ENCODE results near the gene ZNF432.

DNA sequence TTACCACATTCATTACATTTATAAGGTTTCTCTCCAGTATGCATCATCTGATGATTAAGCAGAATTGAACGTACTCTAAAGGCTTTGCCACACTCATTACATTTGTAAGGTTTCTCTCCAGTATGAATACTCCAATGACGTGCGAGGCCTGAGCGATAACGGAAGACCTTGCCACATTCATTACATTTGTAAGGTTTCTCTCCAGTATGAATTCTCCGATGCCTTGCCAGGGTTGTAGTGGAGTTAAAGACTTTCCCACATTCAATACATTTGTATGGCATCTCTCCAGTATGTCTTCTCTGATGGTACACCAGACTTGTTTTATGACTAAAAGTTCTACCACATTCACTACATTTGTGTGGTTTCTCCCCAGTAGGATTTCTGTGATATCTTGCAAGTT is 16.8 kb upstream of the ZNF432 start:
- TF ChIP-seq JUNB (IDR thresholded peaks at IDR 0.05; ENCODE audit: unreplicated experiment): no peak
- TF ChIP-seq, protein P1, sequence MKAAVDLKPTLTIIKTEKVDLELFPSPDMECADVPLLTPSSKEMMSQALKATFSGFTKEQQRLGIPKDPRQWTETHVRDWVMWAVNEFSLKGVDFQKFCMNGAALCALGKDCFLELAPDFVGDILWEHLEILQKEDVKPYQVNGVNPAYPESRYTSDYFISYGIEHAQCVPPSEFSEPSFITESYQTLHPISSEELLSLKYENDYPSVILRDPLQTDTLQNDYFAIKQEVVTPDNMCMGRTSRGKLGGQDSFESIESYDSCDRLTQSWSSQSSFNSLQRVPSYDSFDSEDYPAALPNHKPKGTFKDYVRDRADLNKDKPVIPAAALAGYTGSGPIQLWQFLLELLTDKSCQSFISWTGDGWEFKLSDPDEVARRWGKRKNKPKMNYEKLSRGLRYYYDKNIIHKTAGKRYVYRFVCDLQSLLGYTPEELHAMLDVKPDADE (IDR thresholded peaks at IDR 0.05): no peak
- TF ChIP-seq, protein P2, sequence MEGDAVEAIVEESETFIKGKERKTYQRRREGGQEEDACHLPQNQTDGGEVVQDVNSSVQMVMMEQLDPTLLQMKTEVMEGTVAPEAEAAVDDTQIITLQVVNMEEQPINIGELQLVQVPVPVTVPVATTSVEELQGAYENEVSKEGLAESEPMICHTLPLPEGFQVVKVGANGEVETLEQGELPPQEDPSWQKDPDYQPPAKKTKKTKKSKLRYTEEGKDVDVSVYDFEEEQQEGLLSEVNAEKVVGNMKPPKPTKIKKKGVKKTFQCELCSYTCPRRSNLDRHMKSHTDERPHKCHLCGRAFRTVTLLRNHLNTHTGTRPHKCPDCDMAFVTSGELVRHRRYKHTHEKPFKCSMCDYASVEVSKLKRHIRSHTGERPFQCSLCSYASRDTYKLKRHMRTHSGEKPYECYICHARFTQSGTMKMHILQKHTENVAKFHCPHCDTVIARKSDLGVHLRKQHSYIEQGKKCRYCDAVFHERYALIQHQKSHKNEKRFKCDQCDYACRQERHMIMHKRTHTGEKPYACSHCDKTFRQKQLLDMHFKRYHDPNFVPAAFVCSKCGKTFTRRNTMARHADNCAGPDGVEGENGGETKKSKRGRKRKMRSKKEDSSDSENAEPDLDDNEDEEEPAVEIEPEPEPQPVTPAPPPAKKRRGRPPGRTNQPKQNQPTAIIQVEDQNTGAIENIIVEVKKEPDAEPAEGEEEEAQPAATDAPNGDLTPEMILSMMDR (conservative IDR thresholded peaks at IDR 0.05; ENCODE audit: low read depth in 2 of 2): no peak
- no peak for TF ChIP-seq POLR2AphosphoS5 (IDR thresholded peaks at IDR 0.05; ENCODE audit: low read depth)
- TF ChIP-seq EZH2 (IDR thresholded peaks at IDR 0.05; ENCODE audit: low read depth, unreplicated experiment): no peak
- TF ChIP-seq CREB1 (CRISPR knock-in tag; IDR thresholded peaks at IDR 0.05; ENCODE audit: low read depth): no peak
- TF ChIP-seq, protein P3, sequence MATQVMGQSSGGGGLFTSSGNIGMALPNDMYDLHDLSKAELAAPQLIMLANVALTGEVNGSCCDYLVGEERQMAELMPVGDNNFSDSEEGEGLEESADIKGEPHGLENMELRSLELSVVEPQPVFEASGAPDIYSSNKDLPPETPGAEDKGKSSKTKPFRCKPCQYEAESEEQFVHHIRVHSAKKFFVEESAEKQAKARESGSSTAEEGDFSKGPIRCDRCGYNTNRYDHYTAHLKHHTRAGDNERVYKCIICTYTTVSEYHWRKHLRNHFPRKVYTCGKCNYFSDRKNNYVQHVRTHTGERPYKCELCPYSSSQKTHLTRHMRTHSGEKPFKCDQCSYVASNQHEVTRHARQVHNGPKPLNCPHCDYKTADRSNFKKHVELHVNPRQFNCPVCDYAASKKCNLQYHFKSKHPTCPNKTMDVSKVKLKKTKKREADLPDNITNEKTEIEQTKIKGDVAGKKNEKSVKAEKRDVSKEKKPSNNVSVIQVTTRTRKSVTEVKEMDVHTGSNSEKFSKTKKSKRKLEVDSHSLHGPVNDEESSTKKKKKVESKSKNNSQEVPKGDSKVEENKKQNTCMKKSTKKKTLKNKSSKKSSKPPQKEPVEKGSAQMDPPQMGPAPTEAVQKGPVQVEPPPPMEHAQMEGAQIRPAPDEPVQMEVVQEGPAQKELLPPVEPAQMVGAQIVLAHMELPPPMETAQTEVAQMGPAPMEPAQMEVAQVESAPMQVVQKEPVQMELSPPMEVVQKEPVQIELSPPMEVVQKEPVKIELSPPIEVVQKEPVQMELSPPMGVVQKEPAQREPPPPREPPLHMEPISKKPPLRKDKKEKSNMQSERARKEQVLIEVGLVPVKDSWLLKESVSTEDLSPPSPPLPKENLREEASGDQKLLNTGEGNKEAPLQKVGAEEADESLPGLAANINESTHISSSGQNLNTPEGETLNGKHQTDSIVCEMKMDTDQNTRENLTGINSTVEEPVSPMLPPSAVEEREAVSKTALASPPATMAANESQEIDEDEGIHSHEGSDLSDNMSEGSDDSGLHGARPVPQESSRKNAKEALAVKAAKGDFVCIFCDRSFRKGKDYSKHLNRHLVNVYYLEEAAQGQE (IDR thresholded peaks at IDR 0.05; ENCODE audit: unreplicated experiment): no peak
- TF ChIP-seq EZH2phosphoT487 (IDR thresholded peaks at IDR 0.05; ENCODE audit: unreplicated experiment): no peak
- TF ChIP-seq, protein P4, sequence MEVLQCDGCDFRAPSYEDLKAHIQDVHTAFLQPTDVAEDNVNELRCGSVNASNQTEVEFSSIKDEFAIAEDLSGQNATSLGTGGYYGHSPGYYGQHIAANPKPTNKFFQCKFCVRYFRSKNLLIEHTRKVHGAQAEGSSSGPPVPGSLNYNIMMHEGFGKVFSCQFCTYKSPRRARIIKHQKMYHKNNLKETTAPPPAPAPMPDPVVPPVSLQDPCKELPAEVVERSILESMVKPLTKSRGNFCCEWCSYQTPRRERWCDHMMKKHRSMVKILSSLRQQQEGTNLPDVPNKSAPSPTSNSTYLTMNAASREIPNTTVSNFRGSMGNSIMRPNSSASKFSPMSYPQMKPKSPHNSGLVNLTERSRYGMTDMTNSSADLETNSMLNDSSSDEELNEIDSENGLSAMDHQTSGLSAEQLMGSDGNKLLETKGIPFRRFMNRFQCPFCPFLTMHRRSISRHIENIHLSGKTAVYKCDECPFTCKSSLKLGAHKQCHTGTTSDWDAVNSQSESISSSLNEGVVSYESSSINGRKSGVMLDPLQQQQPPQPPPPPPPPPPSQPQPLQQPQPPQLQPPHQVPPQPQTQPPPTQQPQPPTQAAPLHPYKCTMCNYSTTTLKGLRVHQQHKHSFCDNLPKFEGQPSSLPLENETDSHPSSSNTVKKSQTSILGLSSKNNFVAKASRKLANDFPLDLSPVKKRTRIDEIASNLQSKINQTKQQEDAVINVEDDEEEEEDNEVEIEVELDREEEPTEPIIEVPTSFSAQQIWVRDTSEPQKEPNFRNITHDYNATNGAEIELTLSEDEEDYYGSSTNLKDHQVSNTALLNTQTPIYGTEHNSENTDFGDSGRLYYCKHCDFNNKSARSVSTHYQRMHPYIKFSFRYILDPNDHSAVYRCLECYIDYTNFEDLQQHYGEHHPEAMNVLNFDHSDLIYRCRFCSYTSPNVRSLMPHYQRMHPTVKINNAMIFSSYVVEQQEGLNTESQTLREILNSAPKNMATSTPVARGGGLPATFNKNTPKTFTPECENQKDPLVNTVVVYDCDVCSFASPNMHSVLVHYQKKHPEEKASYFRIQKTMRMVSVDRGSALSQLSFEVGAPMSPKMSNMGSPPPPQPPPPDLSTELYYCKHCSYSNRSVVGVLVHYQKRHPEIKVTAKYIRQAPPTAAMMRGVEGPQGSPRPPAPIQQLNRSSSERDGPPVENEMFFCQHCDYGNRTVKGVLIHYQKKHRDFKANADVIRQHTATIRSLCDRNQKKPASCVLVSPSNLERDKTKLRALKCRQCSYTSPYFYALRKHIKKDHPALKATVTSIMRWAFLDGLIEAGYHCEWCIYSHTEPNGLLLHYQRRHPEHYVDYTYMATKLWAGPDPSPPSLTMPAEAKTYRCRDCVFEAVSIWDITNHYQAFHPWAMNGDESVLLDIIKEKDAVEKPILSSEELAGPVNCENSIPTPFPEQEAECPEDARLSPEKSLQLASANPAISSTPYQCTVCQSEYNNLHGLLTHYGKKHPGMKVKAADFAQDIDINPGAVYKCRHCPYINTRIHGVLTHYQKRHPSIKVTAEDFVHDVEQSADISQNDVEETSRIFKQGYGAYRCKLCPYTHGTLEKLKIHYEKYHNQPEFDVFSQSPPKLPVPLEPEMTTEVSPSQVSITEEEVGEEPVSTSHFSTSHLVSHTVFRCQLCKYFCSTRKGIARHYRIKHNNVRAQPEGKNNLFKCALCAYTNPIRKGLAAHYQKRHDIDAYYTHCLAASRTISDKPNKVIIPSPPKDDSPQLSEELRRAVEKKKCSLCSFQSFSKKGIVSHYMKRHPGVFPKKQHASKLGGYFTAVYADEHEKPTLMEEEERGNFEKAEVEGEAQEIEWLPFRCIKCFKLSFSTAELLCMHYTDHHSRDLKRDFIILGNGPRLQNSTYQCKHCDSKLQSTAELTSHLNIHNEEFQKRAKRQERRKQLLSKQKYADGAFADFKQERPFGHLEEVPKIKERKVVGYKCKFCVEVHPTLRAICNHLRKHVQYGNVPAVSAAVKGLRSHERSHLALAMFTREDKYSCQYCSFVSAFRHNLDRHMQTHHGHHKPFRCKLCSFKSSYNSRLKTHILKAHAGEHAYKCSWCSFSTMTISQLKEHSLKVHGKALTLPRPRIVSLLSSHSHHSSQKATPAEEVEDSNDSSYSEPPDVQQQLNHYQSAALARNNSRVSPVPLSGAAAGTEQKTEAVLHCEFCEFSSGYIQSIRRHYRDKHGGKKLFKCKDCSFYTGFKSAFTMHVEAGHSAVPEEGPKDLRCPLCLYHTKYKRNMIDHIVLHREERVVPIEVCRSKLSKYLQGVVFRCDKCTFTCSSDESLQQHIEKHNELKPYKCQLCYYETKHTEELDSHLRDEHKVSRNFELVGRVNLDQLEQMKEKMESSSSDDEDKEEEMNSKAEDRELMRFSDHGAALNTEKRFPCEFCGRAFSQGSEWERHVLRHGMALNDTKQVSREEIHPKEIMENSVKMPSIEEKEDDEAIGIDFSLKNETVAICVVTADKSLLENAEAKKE (CRISPR knock-in tag; IDR thresholded peaks at IDR 0.05): no peak

Measured in GM23338 (cell line).